ENCODE measurements around the gene NACC1.

DNA sequence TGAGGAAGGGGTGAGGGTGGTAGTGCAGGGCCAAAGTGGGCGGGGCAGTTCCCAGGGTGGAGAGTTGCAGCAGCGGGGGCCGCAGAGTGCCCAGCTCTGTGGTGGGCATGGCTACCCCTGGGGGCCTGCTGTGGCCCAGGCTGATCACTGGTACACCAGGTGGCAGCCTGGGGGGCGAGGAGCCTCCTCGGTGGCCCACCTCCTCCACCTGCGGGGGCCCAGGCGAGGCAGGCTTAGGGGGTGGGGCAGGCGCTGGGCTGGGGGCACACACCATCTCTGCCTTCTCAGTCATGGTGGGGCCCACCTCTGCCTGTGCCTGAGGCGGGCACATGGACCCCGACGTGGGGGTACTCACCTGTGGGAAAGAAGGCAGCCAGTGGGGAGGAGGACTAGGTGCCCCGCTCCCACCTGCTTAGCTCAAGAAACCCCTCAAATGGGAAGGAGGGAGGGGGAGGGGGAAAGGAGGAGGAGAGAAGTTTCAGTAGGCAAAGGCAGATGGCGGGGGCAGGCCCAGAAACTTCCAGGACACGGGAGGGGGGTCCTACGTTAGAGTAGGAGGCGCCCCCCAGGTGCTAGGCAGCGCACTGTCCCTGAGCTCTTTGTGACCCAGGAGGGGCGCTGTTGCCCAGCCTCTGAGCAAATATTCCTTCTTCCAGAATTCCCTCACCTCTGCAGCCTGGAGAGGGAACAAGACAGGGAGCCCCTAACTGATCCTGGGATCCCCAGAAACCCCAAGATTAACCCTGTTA, 17.0 kb upstream of the NACC1 start:
- TF ChIP-seq, protein P1, sequence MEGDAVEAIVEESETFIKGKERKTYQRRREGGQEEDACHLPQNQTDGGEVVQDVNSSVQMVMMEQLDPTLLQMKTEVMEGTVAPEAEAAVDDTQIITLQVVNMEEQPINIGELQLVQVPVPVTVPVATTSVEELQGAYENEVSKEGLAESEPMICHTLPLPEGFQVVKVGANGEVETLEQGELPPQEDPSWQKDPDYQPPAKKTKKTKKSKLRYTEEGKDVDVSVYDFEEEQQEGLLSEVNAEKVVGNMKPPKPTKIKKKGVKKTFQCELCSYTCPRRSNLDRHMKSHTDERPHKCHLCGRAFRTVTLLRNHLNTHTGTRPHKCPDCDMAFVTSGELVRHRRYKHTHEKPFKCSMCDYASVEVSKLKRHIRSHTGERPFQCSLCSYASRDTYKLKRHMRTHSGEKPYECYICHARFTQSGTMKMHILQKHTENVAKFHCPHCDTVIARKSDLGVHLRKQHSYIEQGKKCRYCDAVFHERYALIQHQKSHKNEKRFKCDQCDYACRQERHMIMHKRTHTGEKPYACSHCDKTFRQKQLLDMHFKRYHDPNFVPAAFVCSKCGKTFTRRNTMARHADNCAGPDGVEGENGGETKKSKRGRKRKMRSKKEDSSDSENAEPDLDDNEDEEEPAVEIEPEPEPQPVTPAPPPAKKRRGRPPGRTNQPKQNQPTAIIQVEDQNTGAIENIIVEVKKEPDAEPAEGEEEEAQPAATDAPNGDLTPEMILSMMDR (IDR thresholded peaks at IDR 0.05) = no peak
- TF ChIP-seq, protein P2, sequence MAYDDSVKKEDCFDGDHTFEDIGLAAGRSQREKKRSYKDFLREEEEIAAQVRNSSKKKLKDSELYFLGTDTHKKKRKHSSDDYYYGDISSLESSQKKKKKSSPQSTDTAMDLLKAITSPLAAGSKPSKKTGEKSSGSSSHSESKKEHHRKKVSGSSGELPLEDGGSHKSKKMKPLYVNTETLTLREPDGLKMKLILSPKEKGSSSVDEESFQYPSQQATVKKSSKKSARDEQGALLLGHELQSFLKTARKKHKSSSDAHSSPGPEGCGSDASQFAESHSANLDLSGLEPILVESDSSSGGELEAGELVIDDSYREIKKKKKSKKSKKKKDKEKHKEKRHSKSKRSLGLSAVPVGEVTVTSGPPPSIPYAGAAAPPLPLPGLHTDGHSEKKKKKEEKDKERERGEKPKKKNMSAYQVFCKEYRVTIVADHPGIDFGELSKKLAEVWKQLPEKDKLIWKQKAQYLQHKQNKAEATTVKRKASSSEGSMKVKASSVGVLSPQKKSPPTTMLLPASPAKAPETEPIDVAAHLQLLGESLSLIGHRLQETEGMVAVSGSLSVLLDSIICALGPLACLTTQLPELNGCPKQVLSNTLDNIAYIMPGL (CRISPR knock-in tag; IDR thresholded peaks at IDR 0.05) = no peak
- TF ChIP-seq, protein P3, sequence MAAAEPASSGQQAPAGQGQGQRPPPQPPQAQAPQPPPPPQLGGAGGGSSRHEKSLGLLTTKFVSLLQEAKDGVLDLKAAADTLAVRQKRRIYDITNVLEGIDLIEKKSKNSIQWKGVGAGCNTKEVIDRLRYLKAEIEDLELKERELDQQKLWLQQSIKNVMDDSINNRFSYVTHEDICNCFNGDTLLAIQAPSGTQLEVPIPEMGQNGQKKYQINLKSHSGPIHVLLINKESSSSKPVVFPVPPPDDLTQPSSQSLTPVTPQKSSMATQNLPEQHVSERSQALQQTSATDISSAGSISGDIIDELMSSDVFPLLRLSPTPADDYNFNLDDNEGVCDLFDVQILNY (CRISPR knock-in tag; IDR thresholded peaks at IDR 0.05) = no peak
- TF ChIP-seq JUN (CRISPR knock-in tag; IDR thresholded peaks at IDR 0.05) = no peak
